ENCODE data around the gene MMP11.
A peak's percentile ranks its signal among the peaks of the same experiment; 100 is the strongest.

Gene MMP11

GRCh38 chr22:23767673-23768548 is 4.7 kb upstream of the MMP11 start, which contains the start of gene CHCHD10:
Gene CHCHD10 (minus strand): TSS chr22:23767972. CDS start chr22:23767874, 98 bp downstream.
- no peaks in the 10 kb centered on the region for H3K9me3 ChIP-seq
- H3K27me3 ChIP-seq: no peaks in the 10 kb centered on the region
- peak; percentile 84 to 91 for TF ChIP-seq CTCF (IDR thresholded peaks at IDR 0.05)
- H3K4me3 ChIP-seq: peak within 1 kb of the TSS; percentile 58 to 88
- H3K36me3 ChIP-seq: peaks cover 0 to 13% (median 0%) of the 10 kb centered on the region in 3 donors
- peak within 1 kb of the TSS; percentile 67 to 88 for H3K27ac ChIP-seq
- peak; percentile 68 to 90 for DNase-seq
- peaks cover 0 to 69% (median 43%) of the 10 kb centered on the region in 4 donors for H3K4me1 ChIP-seq
- intact Hi-C loops (cut with DNase I; ENCODE audit: low total_unique reads): loop anchor here (5.0 kb wide), 1 partner anchor 79 kb away; no protein-coding TSS in a partner anchor

GRCh38 chr22:23769321-23769965 is 3.2 kb upstream of the MMP11 start:
- Histone ChIP-seq H3K9me3 (no peaks in the 10 kb centered on the region), H3K27me3 (no peaks in the 10 kb centered on the region), H3K4me1 (peaks cover 0 to 69% (median 44%) of the 10 kb centered on the region in 4 donors), H3K4me3 (no peak overlapping the region), H3K27ac (no peak overlapping the region), H3K36me3 (peaks cover 0 to 13% (median 0%) of the 10 kb centered on the region in 3 donors)
- no peak for TF ChIP-seq CTCF (IDR thresholded peaks at IDR 0.05)
- no peak for DNase-seq
- intact Hi-C loops (cut with DNase I; ENCODE audit: low total_unique reads): loop anchor here (5.0 kb wide), 1 partner anchor 78 kb away; no protein-coding TSS in a partner anchor

DNA sequence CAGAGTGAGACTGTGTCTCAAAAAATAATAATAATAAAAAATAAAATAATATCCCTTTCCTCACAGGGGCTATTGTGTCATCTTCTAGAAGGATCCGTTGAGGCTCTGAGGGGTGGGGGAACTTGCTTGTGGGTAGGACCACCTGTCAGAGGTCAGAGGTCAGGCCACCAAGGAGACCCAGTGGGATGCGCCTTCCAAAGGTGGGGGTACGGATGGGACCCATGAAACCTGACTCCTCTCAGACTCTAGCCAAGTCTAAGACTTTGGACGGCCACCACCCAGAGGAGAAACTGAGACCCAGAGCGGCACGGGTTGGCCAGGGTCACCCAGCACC is 367 bp upstream of the MMP11 start:
- no peaks in the 10 kb centered on the region for H3K36me3 ChIP-seq
- DNase-seq: no peak
- H3K27ac ChIP-seq: peak overlapping the region; percentile 50 to 65
- peak overlapping the region; percentile 48 to 62 for H3K4me3 ChIP-seq
- peaks cover 0 to 68% (median 48%) of the 10 kb centered on the region in 4 donors for H3K4me1 ChIP-seq
- intact Hi-C loops (cut with DNase I; ENCODE audit: low total_unique reads): no loop called here
- H3K9me3 ChIP-seq: no peaks in the 10 kb centered on the region
- H3K27me3 ChIP-seq: no peaks in the 10 kb centered on the region
- no peak for TF ChIP-seq CTCF (IDR thresholded peaks at IDR 0.05)

- H3K4me3 ChIP-seq: peak overlapping the region; percentile 48 to 62
- peaks cover 0 to 60% (median 49%) of the 10 kb centered on the region in 4 donors for H3K4me1 ChIP-seq
- intact Hi-C loops (cut with DNase I; ENCODE audit: low total_unique reads): no loop called here
- no peak for DNase-seq
- H3K9me3 ChIP-seq: no peaks in the 10 kb centered on the region
- no peak for TF ChIP-seq CTCF (IDR thresholded peaks at IDR 0.05)
- no peaks in the 10 kb centered on the region for H3K27me3 ChIP-seq
- no peaks in the 10 kb centered on the region for H3K36me3 ChIP-seq
- peak overlapping the region; percentile 45 to 65 for H3K27ac ChIP-seq
These were observed 949 bp downstream of the MMP11 start for GRCh38 chr22:23773483-23774113.

DNA sequence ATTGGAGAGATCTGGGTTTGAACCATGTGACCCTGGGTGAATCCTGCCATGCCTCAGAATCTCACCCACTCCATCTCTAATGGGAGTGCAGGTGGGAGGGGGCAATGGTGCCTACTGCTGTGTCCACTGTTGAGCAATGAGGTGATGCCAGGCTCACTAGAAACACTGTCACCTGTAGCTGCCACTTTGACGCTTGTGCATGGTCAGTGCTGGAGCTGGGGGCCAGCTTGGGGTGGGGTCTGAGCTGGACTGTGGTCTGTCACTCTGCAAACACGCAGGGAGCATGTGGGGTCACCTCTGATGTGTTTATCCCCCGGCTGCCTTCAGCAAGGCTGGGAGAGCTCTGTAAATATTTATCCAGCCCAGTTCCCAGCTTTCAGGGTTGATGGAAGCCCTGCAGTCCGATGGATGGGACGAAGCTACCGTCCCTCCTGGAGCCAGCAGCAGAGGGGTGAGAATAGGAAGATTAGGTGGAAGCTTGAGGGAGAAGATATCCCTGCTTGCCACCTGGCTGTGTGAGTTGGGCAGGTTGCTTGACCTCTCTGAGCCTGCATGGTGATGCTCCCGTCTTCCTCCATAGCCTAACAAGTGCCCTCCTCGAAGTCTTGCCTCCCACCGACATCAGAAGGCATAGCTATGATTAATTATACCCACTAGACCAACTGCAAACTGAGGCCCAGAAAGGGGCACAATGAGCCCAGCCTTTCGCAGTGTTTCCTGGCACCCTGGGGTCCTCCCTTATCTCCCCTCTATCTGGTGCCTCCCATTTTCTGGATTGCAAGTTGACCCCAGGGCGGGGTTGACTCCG is 1.7 kb downstream of the MMP11 start:
- no peaks in the 10 kb centered on the region for H3K27me3 ChIP-seq
- intact Hi-C loops (cut with DNase I; ENCODE audit: low total_unique reads): no loop called here
- peak overlapping the region; percentile 29 to 65 for H3K27ac ChIP-seq
- no peaks in the 10 kb centered on the region for H3K36me3 ChIP-seq
- H3K4me3 ChIP-seq: no peak overlapping the region
- TF ChIP-seq CTCF (IDR thresholded peaks at IDR 0.05): no peak
- DNase-seq: no peak
- H3K9me3 ChIP-seq: no peaks in the 10 kb centered on the region
- H3K4me1 ChIP-seq: peaks cover 0 to 54% (median 44%) of the 10 kb centered on the region in 4 donors
